NCI-H128 (cell line): ENCODE results near the gene PRDX2.
"Not testable (repeated sequence)": the region's sequence is repeated elsewhere in the genome, so short reads cannot be mapped to it uniquely, and the experiment has no call there.

ENCODE experiments used
- DNase-seq: peaks from one replicate; lab custom pipeline; 2025; ENCODE audit not compliant: unreplicated experiment; lab: John Stamatoyannopoulos, UW

The PRDX2 gene

DNA sequence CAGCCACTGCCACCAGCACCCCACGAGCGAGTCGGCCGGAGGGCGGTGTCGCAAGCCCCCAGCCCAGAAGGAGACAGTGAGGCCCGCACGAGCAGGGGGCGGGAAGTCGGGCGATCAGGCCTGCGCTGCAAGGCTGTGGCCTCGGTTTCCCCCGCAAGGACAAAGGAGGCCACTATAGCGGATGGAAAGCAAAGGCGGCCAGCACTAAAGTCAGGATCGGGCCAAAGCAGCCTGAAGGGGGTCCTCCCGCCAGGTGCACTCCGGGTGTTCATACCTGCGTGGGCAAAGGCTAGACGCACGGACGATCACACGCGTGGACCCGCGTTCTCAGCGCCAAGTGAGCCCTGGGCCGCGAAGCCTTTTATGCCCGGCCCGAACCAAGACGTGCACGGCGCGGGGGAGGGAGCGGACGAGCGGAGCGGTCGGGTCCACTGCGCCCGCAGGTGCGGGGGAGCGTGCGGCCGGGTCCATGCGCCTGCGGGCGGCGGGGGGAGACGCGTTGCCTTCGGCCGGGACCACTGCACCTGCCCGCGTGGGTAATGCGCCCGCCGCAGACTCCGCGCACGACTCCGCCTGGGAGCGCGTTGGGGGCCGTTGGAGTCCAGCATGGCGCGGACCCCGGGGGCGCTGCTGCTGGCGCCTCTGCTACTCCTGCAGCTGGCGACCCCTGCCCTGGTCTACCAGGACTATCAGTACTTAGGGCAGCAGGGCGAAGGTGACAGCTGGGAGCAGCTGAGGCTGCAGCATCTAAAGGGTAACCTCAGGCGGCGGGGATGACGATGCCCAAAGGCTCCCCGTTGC, at the start of gene PRDX2, which contains the start of gene THSD8:
Gene PRDX2, minus strand, starts transcription at position 335 of the 801 bp plus-strand sequence. CDS start 539 bp downstream, outside the sequence.
Gene THSD8, plus strand, starts transcription at position 604 of the 801 bp plus-strand sequence. Its CDS starts 3 bp downstream, at position 607.
- DNase-seq, result peak; percentile 84

DNA sequence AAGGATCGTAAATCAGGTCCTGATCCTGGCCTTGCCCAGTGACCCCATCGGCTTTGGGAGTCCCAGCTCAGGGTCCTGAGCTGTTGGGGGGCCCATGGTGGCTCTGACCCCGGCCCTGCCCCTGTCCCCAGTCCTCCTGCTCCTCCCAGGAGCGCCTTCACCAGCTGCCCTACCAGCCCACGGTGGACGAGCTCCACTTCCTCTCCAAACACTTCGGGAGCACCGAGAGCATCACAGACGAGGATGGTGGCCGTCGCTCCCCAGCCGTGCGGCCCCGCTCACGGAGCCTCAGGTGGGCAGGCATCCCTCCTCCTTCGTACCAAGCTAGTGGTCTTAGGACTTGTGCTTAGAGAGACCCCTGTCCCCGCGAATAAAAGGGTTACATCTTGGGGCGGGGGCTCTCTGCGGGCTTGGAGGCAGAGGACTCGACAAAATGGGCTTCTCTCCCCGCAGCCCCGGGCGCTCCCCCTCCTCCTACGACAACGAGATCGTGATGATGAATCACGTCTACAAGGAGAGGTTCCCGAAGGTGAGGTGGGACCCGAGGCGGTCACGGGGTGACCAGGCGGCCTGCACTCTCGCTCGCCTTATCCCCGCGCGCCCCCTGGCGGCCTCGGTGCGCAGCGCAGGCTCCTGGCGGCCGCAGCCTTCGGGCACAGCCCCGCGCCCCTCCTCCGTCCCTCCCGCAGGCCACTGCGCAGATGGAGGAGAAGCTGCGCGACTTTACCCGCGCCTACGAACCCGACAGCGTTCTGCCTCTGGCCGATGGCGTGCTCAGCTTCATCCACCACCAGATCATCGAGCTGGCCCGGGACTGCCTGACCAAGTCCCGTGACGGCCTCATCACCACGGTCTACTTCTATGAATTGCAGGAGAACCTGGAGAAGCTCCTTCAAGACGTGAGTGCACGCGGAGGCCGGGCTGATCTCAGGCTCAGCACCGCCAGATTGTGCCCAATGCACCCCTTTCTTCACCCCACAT, 45.8 kb upstream of the PRDX2 start:
- DNase-seq, result peak; percentile 45

DNA sequence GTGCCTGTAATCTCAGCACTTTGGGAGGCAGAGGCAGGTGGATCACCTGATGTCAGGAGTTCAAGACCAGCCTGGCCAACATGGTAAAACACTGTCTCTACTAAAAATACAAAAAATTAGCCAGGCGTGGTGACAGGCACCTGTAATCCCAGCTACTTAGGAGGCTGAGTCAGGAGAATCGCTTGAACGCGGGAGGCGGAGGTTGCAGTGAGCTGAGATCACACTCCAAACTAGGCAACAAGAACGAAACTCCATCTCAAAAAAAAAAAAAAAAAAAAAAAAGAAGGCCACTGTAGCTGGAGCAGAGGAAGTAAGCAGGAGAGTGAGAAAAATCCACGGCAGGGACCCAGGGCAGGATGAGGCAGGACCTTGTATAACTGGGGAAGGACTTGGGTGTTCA, 45.0 kb upstream of the PRDX2 start:
- not testable (repeated sequence) for DNase-seq

DNA sequence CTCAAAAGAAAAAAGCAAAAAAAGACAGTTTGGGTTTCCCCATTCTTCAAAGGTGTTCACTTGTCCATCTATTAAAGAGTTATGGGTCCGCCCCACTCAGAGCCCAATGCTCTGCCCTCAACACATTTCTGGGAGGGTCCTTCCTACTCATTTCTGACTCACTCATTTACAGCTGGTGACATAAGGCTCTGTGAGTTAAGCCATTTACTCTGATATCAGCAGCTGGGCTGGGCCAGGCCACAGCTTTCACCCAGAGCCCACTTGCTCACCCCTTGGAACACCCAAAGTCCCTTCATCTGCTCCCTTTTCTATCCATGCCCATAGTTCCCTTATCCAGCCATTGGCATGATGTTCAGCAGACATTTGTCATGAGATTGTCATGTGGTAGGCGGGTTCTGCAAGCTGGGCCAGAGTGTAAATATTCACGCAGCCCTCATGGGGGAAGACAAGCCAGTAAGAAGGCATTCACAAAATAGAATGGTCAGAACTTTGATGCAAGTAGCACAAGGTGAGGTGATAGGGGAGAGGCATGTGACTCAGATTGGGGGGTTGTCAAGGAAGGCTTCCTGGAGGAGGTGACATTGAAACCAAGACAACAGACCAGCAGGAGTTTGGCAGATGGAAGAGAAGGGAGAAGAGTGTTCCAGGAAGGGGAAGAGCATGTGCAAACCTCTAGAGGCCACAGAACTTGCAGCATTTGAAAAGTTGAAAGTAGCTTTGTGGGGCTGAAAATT, 42.6 kb upstream of the PRDX2 start:
- no peak for DNase-seq

DNA sequence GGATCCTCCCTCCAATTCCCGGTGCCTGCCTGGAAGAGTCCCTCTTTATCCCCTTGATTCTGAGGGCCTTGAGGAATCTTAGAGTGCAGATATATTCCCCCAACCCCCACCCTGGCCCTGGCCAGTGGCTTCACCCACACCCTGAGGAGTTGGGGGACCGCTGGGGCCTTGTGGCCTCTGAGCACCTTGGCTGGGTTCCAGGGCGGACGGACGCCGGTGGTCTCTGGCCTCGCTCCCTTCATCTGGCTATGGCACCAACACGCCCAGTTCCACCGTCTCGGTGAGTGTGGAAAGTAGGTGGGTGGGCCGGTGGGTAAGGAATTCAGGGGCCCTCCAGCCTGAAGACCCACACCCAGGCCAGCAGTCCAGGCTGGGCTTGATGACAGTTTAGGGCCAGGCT, 41.7 kb upstream of the PRDX2 start:
- DNase-seq, result no peak

DNA sequence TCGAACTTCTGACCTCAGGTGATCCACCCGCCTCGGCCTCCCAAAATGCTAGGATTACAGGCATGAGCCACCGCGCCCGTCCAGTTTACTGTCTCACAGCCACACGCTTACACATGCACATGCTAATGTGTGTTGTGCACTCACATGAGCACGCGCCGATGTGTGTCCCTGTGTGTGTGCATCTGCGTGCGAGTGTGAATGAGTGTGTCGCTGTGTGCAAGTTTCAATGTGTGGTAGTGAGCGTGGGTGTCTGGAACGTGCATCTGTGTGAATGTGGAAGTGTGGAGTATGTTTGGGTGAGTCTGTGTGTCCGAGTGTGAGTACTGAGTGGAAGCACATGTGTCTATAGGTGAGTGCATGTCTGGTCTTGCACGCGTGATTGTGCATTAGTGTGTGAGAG, 40.9 kb upstream of the PRDX2 start:
- no peak for DNase-seq

DNA sequence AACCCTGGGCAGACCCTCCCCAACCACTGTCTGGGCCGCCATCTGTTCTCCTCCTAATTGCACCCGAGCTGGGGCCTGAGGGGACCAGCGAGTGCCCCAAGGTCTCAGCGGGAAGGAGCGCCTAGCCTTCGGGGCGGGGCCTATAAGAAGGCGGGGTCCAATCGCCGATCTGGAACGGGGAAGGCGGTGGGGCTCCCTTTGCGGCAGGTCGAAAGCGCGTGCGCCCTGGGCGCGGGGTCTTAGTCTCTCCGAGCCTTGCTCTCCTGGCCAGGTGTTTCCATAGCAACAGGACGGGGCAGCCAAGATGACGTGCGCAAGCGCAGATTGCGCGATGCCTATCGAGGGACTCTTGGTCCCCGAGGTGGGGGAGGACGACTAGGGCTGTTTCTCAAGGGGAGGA, 39.5 kb upstream of the PRDX2 start:
- DNase-seq, result no peak

DNA sequence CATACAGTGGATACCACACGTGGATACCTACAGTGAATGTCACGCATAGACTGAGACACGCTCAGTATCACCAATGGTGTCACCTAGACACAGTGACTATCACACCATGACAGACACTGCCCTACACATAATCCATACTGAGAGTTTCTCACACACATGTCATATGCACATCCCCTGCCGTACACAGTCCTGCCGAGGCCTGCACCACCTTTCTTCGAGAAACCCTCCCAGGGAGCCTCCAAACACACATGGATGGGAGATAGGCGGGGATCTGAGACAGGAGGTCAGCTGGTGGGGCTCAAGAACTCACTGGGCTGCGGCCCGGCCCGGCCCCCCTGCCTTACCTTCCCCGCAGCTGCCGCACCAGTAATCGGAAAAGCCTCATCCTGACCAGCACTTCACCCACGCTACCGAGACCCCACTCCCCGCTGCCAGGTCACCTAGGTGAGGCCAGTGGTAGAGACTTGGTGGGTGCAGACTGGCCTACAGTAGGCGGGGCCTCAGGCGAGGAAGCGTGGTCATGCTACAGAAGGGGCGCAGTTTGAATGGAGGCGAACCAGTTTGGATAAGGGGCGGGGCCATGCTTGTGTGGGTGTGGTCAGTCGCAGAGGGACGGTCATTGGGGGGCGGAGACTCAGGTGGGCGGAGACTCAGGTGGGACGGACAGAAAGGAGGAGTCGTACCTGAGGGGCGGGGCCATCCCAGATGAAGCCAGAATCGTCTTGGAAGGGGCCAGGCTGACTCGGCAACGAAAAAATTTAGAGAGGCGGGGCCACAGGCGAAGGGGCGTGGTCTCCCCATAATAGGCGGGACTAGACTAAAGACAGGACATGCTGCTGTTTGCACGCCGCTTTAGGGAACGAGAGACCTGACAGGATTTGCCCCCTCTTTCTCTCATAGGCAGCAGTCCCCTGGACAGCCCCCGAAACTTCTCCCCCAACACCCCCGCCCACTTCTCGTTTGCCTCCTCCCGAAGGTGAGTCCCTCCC, 38.8 kb upstream of the PRDX2 start:
- DNase-seq, result no peak

DNA sequence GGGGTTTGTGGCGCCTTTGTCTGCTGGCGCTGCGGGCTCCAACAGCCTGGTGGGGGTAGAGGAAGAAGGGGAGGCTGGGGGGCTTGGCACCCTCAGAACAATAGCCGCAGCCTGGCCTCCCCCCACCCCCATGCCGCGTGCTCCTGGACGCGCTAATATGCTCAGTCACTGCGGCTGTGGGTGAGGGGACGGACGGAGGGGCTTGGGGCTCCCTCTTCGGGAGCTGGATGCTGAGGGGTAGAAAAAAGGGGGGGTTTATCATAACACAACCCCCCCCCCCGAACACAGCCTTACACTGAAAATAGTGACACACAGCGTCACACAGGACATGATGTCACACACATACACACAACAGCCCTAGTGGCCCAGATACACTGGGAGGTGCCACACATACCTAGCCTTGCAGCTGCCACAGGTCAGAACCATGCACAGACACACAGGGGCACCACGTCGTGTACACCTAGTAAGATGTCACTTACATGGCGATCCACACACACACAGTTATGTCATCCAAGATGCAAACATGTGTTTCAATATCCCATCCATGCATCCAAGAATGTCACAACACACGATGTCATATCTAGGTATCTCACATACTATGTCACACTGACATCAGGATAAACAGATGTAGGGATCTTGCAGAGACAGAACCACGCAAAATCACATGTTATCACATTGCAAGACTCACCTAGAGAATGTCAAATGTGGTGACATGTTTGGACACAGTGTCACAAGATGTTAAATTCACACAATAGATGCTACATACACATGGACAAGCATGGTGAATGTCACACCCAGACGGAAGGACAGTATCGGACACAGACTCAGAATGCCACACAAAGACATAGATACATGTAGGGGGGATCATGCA, 37.5 kb upstream of the PRDX2 start:
- no peak for DNase-seq

DNA sequence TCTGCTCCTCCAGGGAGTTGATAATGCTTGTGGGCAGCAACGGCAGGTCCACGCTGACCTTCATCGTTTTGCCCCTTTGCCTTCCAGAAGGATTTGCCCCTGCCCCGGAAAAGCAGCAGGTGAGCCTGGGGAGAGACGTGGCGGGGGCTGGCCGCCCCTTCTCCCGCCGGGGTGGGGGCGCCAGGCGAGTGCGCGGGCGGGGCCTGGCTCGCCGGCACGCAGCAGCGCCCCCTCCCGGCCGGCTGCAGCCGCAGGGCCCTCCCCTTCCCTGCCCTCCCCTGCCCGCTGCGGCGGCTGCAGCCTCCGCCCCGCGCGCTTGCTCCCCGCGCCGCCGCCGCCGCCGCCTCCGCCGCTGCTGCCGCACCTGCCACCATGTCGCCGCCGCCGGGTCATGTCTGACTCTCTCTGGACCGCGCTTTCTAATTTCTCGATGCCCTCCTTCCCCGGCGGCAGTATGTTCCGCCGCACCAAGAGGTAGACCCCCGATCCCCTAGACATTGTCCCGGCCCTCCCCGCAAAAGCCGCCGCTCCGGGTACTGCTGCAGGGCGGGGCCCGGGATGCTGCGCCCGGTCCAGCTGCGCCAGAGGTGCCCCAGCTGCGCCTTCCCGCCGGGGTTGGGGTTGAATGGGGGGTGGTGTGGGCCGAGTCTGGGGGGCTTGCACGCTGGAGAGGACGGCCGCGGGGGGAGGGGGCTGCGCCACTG, 36.7 kb upstream of the PRDX2 start, which contains the start of gene MAST1:
Gene MAST1, plus strand, starts transcription at position 334 of the 704 bp plus-strand sequence. Its CDS starts 58 bp downstream, at position 392.
- DNase-seq, result peak; percentile 28

DNA sequence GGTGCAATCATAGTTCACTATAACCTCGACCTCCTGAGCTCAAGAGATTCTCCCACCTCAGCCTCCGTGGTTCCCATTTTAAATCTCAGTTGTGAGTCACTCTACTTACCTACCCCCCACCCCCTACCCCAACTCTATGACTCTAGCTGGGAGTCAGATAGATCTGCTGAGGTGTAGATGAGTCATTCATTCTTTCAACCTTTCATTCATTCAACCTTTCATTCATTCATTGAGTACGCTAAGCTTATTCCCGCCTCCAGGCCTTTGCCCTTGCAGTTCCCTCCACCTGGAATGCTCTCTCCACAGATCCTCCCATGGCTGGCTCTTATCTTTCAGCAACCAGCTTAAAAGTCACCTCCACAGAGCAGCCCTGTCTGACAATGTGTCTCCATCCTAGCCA, 35.6 kb upstream of the PRDX2 start:
- DNase-seq, result no peak

DNA sequence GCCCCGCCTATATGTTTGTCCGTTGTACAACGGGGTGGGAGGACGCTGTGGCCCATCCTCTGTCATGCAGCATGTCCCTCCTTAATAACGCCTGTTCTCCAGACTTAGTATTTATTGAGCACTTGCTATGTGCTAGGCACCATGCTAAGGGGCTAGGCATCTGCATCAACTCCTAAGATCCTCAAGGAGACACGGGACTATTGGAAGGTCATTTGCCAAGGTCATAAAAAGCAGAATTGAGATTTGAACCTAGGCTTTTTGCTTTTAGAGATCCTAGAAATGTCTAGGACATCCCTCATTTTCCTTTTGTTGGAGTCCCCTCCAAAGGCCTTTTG, 34.9 kb upstream of the PRDX2 start:
- no peak for DNase-seq

DNA sequence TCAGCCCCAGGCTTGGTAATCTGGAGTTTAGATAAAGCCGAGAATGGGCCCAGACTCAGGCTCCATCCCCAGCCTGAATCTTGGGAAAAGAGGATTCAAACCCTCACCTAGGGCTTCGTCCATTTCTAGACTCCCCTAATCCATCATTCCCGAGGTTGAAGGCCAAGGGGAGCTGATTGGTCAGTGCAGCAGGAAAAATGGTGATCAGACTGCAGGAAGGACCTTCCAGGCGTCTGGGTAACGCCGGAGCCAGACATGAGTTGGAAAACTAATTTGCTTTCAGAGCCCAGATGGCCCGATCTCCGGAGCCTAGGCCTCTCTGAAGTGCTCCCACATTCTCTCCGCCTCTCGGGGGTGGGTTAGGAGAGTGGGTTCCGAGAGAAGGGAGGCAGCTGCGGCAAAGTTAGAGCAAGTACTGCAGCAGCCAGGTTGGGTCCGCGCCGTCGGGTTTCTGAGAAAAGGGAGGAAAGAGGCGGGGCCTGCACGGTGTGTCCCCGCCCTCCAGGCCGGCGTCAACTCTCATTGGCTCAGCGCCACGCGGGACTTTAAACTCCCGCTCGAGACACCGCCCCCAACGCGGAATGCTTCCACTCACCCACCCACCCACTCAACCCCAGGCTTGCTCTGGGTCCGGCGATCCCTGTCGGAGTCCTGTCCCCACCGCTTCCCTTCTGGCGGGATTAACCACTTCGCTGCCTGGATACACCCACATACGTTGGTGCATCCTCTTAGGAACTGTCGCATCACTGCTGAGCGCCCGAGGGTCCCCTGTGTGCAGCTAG, 33.6 kb upstream of the PRDX2 start:
- peak; percentile 21 for DNase-seq

DNA sequence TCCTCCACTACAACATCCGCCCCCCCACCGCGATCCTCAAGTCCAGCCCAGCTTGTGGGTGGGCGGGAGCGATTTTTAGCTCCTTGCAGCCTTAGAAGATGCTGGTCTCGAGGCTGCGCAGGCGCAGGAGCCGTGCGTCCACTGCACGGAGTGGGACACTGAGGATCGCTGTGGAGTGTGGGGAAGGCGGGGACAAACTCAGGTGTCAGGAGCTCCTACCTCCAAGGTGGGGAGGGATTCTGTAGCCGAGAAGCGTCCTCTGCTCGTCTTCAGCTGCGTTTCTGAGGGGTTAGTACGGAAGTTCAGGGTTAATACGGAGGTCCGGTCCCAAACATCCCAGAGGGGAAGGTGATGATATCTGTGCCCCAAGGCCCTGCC, 33.0 kb upstream of the PRDX2 start, which contains the start of gene RTBDN:
Gene RTBDN, minus strand, starts transcription at position 14 of the 378 bp plus-strand sequence. CDS start 4,600 bp downstream, outside the sequence.
- no peak for DNase-seq

DNA sequence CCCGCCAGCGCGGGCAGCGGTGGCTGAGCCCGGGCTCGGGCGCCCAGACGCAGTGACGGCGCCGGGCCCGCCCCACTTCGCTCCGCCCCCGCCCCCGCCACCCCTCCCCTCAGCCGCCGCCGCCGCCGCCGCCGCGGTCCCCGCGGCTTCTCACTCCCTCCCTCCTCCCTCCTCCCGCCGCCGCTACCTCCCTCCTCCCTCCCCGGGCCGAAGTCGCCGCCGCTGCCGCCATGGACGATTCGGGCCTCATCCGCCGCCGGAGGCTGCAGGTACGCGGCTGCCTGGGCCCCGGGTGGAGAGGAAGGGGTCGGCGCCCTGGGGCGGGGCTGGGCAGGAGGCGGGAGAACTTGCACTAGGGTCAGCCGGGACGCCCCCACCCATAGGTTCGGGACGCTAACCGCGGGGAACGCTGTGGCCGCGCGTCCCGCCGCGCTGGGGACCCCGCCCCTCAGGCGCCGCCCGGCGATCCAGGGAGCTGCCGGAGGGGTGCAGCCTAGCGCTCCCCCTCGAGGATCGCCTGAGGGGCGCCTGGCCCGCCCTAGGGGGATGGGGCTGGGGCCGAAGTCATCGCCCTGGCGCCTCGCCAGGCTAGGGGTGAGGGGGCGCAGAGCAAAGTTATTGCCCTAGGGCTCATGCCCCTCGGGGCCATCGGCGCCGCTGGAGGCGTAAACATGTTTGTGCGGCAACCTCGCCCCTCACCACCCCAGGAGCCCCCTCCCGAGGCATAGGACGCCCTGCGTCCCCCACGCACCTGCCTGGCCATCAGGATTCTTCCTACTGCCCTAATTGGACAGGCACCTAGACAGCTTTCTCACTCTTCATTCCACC, 32.4 kb upstream of the PRDX2 start:
- DNase-seq, result peak; percentile 39

DNA sequence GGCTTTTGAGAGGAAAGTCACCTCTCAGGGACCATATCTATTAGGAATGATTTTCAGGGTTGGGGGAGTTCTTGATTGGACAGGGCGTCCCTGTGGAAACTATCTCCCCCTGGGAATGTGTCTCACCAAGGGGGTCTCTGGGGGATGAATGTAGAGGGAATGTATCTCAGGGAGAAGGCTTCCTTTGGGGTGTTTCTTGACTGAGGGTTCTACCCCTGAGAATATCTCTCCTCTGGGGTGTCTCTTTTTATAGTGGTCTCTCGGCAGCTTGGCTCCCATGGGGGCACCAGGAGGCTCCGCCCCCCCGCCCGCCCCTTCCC, 31.8 kb upstream of the PRDX2 start:
- no peak for DNase-seq

DNA sequence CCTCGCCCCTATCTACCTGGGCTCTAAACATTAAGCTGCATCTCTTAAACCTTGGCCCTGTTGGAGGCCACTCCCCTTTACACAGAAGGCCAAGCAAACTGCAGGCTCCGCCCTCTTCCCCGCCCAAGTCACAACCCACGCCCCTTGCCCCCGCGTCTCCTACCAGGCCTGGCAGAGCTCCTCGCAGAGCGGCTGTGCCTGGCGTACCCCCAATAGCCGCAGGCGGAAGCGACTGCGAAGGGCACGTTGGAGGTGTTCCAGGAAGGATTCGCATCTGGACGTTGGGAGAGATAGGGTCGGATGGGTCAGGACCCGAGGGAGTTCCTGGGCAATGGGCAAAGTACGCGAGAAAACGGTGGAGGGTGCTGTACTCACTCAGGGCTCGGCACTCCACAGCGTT, 26.9 kb upstream of the PRDX2 start:
- DNase-seq, result peak; percentile 59
